T47D (cell line): ENCODE data around the gene PEPD.

ENCODE experiments used
- DNase-seq, 2 experiments: peaks; one replicate each; pipeline versions ENCODE4 v3.0.0 to v3.0.0-alpha.2; 2011 to 2012; ENCODE audit warnings: low read depth in 1 of 2, low spot score in 1 of 2
- JUND ChIP-seq: IDR thresholded peaks from 2 replicates; pipeline ENCODE4 v1.6.1; 2012; ENCODE audit warnings: low read depth
- in situ Hi-C: cut with HindIII; loops from 2 replicates; pipeline ENCODE4 v1.10.0; 2016; ENCODE audit warnings: low sequenced_read_pairs, low pct_unique_long_range_greater_than_20kb

The PEPD gene

DNA sequence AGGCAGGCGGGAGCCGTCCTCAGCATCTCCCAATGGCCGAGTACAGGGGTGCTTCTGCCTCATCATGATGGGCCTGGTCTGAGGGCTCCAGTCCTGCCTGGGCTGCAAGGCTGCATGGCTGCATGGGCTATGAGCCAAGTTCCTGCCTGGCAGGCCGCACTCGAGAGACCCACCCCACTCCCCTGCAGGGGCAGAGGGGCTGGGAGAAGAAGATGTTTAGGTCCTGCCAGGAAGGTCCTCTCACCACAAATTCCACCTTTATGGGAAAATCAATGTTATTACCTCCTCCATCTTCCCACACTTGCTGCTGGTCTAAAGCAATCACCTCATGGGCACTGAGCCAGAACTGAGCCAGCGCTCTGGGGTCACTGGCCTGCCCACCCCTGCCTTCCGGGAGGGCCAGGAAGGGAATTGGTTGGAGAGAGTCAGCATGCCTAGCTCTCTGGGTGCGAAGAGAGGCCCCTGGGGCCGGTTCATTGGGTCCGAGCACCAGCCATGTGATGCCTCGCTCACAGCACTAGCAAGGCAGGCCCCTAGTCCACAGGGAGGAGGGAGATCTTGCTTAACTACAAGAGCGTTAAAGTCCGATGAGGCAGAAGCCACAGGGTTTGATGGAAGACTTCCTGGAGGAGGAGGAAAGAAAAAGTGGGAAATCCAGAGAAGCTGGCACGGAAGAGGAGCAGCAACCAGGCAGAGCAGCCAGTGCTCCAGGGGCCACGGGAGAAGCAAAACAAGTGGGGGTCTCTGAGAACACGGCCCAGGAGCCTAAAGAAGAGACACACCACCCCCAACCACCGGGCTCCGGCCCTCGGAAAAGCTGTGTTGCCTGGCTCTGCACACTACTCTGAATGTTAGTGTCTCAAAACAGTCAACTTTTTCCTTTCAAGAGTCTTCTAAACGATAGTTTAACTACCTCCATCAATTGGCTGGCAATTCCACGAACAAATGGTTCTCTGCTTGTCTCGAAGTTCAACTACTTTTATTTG, 84.9 kb downstream of the PEPD start:
- in situ Hi-C loops = no loop called here
- DNase-seq = no peak
- TF ChIP-seq JUND = no peak

GRCh38 chr19:33435706-33436359, 85.8 kb downstream of the PEPD start:
- DNase-seq = no peak
- in situ Hi-C loops = no loop called here
- no peak for TF ChIP-seq JUND

GRCh38 chr19:33434886-33435705, 86.5 kb downstream of the PEPD start:
- no peak for TF ChIP-seq JUND
- DNase-seq = no peak
- in situ Hi-C loops = no loop called here

GRCh38 chr19:33434069-33434885, 87.3 kb downstream of the PEPD start:
- in situ Hi-C loops = no loop called here
- no peak for DNase-seq
- TF ChIP-seq JUND = no peak

DNA sequence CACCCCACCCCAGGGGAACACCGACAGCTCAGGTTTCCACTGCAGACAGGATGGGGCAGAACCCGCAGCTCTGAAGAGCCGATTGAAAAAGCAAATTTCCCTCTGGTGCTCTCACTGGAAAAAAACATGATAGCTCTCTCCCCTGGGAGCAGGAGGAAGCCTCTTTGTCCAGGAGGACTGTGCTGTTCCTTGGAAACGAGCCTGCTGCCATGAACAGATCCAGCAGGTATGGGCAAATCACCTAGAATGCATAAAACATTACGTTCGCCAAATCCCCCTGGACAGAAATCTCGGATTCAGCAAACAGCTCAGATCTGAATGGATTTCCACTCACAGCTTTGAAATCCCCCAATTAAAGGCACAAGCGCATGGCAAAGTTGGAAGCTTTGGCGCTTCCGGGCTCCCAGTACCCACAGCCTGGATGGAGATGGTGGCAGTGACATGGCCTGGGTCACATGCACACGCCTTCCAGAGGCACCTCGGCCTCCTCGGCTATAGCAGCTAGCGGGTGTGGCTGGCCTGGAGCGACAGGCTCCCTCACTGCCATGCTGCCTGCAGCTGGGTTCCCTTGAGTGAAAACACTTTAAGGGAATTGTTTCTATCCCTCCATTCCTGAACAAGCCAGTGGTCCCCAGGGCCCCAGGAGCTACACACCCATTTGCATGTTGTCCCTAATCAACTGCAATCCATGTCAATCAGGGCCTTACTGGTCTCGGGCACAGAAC, 89.0 kb downstream of the PEPD start:
- in situ Hi-C loops = no loop called here
- no peak for TF ChIP-seq JUND
- DNase-seq = no peak

DNA sequence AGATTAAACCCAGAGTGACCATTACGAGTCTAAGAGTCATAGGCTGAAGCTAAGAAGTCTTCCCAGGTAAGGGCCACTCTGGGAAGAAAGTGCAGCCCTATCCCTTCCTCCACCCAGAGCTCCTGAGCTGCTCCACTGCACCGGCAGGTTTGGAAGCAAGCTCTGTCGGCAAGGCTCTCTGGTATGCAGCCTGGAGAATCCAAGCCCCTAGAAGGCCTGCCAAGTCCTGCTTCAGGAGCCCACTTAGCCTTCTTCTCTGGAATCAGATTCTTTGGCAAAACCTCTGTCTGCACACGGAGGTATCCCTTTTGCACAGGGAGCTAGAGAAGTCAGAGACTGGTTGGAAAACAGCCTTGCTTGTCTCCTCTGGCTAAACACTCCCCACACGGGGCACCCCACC, 89.6 kb downstream of the PEPD start:
- TF ChIP-seq JUND = no peak
- DNase-seq = peak; percentile 20 to 21
- in situ Hi-C loops = no loop called here

GRCh38 chr19:33430674-33431277, 90.8 kb downstream of the PEPD start:
- peak; percentile 65 to 71 for DNase-seq
- no peak for TF ChIP-seq JUND
- in situ Hi-C loops = no loop called here

DNA sequence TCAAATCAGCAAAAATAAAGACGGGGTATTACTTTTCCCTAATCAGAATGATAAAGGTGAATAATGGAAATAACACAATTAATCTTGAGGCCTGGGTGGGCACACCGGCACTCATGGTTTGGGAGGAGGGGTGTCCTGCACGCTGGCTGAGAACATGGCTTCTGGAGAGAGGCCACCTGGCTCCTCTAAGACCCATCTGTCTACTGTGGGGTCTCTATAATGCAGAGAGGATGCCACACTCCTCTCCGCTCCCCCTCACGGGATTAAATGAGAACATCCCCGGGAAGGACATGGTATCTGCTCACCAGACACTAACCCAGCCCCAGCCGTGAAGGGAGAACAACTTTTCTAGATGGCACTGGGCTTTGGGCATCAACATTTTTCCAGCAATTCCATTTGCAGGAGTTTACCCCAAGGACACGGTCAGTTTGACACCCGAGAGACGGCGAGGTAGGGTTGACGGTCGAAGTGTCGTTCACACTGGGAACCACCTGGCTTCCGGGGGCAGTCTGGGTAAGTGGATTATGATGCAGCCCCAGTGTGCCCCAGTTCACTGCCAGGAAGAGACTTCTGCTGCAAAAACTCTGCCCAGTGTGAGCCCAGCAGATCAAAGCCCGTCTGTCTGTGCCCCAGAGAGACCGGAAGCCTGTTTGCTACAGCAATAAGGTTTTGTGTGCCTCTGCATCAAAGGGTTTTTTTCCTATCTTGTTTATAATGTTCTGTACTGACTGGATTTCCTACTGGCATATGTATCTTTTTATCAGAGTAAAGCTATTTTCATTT, 91.5 kb downstream of the PEPD start:
- in situ Hi-C loops = no loop called here
- no peak for TF ChIP-seq JUND
- DNase-seq = no peak

DNA sequence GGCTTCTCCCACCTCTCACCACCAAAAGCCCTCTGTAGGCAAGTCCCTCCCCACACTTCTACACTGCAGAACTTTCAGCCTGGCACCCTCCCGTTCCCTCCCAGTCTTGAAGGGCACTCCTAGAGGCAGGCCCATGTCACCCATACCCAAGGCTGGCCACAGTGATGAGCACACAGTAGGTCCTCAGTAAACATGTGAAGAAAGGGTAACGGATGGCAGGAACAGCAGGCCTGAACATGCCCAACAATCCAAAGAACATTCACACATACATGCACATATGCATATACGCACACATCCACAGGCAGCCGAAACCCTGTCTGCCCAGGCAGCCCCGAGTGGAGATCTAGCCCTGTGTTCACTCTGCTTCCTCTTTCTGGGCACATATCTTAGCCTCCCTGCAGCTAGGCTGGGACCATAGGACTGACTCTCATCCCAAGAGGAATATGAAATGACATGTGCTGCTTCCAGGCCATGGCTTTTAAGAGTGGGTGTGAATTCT, 92.9 kb downstream of the PEPD start:
- DNase-seq = no peak
- in situ Hi-C loops = no loop called here
- no peak for TF ChIP-seq JUND
